Measurements from ENCODE around the gene ABHD17C.

ABHD17C gene

DNA sequence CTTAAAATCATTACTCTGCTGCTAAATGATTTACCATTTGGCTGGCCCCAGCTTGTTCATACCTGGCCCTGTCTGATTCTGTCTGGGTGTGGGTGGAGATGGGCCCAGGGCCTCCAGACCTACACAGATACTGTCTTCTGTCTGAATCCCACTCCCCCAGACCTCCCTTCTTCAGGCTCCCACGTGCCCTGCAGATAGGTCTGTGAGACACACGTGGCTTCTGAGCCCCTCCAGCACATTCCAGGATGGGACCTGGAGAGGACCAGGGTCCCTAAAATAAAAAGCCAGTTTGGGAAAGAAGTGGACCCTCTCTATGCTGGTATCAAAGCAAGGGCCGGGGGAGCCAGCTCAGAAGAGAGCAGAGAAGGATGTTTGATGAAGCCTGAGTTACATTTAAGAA lies 69.4 kb downstream of the ABHD17C start:
- no peak for DNase-seq (ENCODE audit: low spot score)

- DNase-seq (ENCODE audit: low spot score) = no peak
Measured at GRCh38 chr15:80766275-80766674, 71.2 kb downstream of the ABHD17C start.

- no peak for DNase-seq (ENCODE audit: low spot score)
Measured at GRCh38 chr15:80768158-80768557, 73.0 kb downstream of the ABHD17C start.

- DNase-seq (ENCODE audit: low spot score) = no peak
Measured at GRCh38 chr15:80769153-80769828, 74.2 kb downstream of the ABHD17C start.

- no peak for DNase-seq (ENCODE audit: low spot score)
Measured at GRCh38 chr15:80769829-80770705, 75.0 kb downstream of the ABHD17C start.

- DNase-seq (ENCODE audit: low spot score) = no peak
Measured at GRCh38 chr15:80773122-80773551, 78.0 kb downstream of the ABHD17C start.

- no peak for DNase-seq (ENCODE audit: low spot score)
Measured at GRCh38 chr15:80773792-80774352, 78.8 kb downstream of the ABHD17C start.

GRCh38 chr15:80774486-80774885 lies 79.4 kb downstream of the ABHD17C start:
- no peak for DNase-seq (ENCODE audit: low spot score)

DNA sequence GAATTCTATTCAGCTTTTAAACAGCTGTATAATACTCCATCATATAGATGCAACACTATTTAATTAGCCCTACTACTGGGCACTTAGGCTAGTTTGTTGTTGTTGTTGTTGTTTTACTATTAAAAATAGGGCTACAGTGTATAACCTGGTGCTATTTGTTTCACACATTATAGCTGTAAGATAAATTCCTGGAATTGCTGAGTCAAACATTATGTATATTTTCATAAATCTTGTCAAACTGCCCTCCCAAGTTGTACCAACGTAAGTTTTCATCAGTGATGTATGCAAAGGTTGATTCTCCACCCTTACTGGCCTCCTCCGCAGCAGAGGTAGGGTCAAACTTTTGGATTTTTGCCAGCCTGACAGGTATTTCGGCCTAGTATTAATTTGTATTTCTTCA lies 80.2 kb downstream of the ABHD17C start:
- no peak for DNase-seq (ENCODE audit: low spot score)

GRCh38 chr15:80776420-80777045 lies 81.4 kb downstream of the ABHD17C start:
- DNase-seq (ENCODE audit: low spot score) = peak; percentile 83

GRCh38 chr15:80777137-80777536 lies 82.0 kb downstream of the ABHD17C start:
- DNase-seq (ENCODE audit: low spot score) = no peak

GRCh38 chr15:80777826-80778620 lies 82.9 kb downstream of the ABHD17C start:
- DNase-seq (ENCODE audit: low spot score) = no peak

DNA sequence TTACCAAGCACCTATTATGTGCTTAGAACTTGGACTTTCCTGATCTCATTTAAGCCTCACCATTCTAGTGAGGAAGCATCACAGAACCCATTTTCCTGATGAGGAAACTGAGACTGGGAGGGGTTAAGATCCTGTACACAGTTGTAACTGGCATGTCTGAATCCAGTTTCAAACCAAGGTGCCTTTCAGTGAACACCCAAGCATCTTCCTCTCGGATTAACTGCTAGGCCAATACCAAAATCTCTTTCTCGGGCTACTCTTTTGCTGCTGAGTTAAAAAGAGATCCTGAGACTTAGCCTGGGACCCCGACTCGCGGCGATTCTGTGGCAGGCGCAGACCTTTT lies 83.5 kb downstream of the ABHD17C start:
- no peak for DNase-seq (ENCODE audit: low spot score)

GRCh38 chr15:80778964-80779657 lies 84.0 kb downstream of the ABHD17C start, which contains the start of gene CEMIP:
TSS of gene CEMIP (plus strand) at chr15:80779370. CDS start at chr15:80873880, 94,510 bp downstream.
- peak; percentile 66 for DNase-seq (ENCODE audit: low spot score)

DNA sequence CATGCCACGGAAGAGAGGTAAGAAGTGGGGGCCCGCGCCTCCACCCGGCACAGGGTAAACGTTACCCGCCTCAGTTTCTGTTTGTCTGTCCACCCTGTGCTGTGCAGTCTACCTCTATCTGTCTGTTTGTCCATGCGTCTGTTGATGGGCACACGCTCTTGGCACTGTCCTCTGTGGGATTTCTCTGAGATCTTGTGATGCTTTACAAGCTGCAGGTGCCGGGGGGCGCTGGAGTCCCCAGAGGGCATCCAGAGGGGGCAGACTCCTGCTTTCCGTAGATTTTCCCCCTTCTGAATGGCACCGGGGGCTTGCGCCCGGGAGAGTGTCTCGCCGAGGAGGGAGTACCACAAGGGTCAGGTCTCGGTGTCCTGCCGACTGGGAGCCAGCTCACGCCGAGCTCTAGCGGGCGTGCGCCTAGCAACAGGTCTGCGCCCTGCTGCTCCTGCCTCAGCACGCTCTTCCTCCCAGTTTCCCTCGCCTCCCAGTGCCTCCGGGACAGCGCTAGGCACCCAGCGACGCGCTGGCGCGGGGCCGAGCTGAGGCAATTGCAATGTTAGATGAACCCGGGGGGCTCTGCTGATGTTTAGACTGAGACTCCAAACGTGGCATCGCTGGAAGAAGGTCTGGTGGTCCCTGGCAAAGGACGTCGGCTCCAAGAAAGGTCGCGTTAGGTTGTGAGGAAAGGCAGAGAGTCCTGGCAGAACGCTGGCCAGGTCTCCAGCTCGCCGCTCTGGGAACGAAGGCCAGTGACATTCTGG lies 84.7 kb downstream of the ABHD17C start:
- DNase-seq (ENCODE audit: low spot score) = peak; percentile 29

- DNase-seq (ENCODE audit: low spot score) = no peak
Measured at GRCh38 chr15:80780416-80781221, 85.5 kb downstream of the ABHD17C start.

GRCh38 chr15:80783260-80783659 lies 88.2 kb downstream of the ABHD17C start:
- no peak for DNase-seq (ENCODE audit: low spot score)

DNA sequence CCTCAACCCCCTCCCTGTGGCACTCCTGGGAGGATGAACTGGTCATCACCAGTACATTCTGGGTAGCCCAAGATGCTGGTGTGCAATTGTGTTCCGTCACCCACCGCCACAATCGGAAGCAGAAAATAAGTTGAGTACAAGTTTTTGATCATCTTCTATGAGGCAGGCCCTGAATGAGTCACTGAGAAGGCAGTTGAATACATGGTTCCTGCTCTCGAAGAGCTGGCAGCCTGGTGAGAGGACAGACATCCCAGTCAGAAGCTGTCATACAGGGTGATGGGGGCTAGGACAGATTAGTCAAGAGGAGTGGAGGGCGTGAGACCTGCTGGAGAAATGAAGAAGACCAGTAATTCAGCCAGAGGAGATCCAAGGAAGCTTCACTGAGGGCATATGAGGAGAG lies 90.2 kb downstream of the ABHD17C start:
- no peak for DNase-seq (ENCODE audit: low spot score)

DNA sequence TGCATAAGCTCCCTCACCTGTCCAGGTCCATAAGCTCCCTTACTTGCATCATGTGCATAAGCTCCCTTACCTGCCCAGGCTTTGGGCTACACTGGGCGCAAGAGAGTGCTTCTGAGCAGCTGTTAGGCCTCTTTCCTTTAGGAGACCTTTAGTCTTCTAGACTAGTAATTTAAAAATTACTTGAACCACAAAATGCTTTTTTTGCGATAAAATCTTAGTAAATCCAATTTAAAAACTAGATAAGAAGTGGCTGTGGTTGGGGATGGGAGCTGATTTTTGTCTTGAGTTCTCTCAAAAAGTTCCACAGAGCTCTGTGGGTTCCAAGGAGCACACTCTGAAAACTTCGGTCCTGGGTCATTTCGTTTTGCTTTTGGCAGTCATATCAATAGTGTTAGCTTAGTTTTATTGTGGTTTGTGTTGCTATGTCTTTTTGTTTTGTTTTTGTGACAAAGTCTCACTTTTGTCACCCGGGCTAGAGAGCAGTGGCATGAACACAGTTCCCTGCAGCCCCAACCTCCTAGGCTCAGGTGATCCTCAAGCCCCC lies 90.8 kb downstream of the ABHD17C start:
- no peak for DNase-seq (ENCODE audit: low spot score)

Measured in Ammon's horn (tissue), 1 donor.